ENCODE data around the gene MYO7B. TPM values are rescaled to one million over a fixed set of nuclear protein-coding genes. Genes with fewer than 3 reads are reported as not detected.

Gene MYO7B
- total RNA-seq, 4 donors from 2014 or later: 0.27 to 0.77 (median 0.54) TPM; not detected in 1

GRCh38 chr2:127621981-127622431 is 86.5 kb downstream of the MYO7B start:
- no peaks in the 10 kb centered on the region for H3K36me3 ChIP-seq
- TF ChIP-seq CTCF (IDR thresholded peaks at IDR 0.05) (no peak), POLR2A (IDR thresholded peaks at IDR 0.05) (no peak), POLR2AphosphoS5 (IDR thresholded peaks at IDR 0.05) (no peak), EP300 (IDR thresholded peaks at IDR 0.05) (no peak)
- H3K9me3 ChIP-seq: no peaks in the 10 kb centered on the region
- H3K4me3 ChIP-seq: no peak overlapping the region
- H3K27me3 ChIP-seq: peaks cover 68% of the 10 kb centered on the region
- WGBS, 2 donors (ENCODE audit: low coverage in 1 of 2): 89% methylated on average over 4 of the region's 15 CpGs; no CpG with 5 or more reads in 1 of the 2 donors
- no peaks in the 10 kb centered on the region for H3K4me1 ChIP-seq
- no peak overlapping the region for H3K27ac ChIP-seq
- ATAC-seq: no peak

- H3K27me3 ChIP-seq: peaks cover 76% of the 10 kb centered on the region
- no peak overlapping the region for H3K27ac ChIP-seq
- no peaks in the 10 kb centered on the region for H3K36me3 ChIP-seq
- no peaks in the 10 kb centered on the region for H3K9me3 ChIP-seq
- no peak overlapping the region for H3K4me3 ChIP-seq
- no peaks in the 10 kb centered on the region for H3K4me1 ChIP-seq
- TF ChIP-seq EP300 (IDR thresholded peaks at IDR 0.05) (no peak), POLR2A (IDR thresholded peaks at IDR 0.05) (no peak), POLR2AphosphoS5 (IDR thresholded peaks at IDR 0.05) (no peak), CTCF (IDR thresholded peaks at IDR 0.05) (no peak)
- WGBS, 2 donors (ENCODE audit: low coverage in 1 of 2): 87% methylated on average over 8 of the region's 21 CpGs; no CpG with 5 or more reads in 1 of the 2 donors
- ATAC-seq: no peak
Measured at GRCh38 chr2:127622561-127623387, 87.3 kb downstream of the MYO7B start.

- H3K9me3 ChIP-seq: no peaks in the 10 kb centered on the region
- no peaks in the 10 kb centered on the region for H3K4me1 ChIP-seq
- peaks cover 79% of the 10 kb centered on the region for H3K27me3 ChIP-seq
- no peaks in the 10 kb centered on the region for H3K36me3 ChIP-seq
- no peak overlapping the region for H3K4me3 ChIP-seq
- no peak for TF ChIP-seq POLR2A (IDR thresholded peaks at IDR 0.05)
- TF ChIP-seq EP300 (IDR thresholded peaks at IDR 0.05): no peak
- TF ChIP-seq POLR2AphosphoS5 (IDR thresholded peaks at IDR 0.05): no peak
- TF ChIP-seq CTCF (IDR thresholded peaks at IDR 0.05): no peak
- WGBS, 2 donors (ENCODE audit: low coverage in 1 of 2): 94% methylated on average over 3 of the region's 38 CpGs; no CpG with 5 or more reads in 1 of the 2 donors
- no peak for ATAC-seq
- H3K27ac ChIP-seq: no peak overlapping the region
Measured at GRCh38 chr2:127623388-127624319, 88.2 kb downstream of the MYO7B start.

- WGBS, 2 donors (ENCODE audit: low coverage in 1 of 2): no CpG with 5 or more reads among the region's 5 CpGs
- TF ChIP-seq EP300 (IDR thresholded peaks at IDR 0.05) (no peak), CTCF (IDR thresholded peaks at IDR 0.05) (no peak), POLR2A (IDR thresholded peaks at IDR 0.05) (no peak), POLR2AphosphoS5 (IDR thresholded peaks at IDR 0.05) (no peak)
Measured at GRCh38 chr2:127624320-127624755, 88.9 kb downstream of the MYO7B start.

More at GRCh38 chr2:127624320-127624755, 88.9 kb downstream of the MYO7B start:
- Histone ChIP-seq H3K4me1 (no peaks in the 10 kb centered on the region), H3K9me3 (no peaks in the 10 kb centered on the region), H3K27me3 (peaks cover 81% of the 10 kb centered on the region), H3K36me3 (no peaks in the 10 kb centered on the region), H3K4me3 (no peak overlapping the region), H3K27ac (no peak overlapping the region)
- ATAC-seq: no peak

Data from gastroesophageal sphincter (tissue), 4 donors.